Neuronal stem cell (in vitro differentiated cells): Measurements from ENCODE around the gene TTF2.
"Not testable (repeated sequence)": the region's sequence is repeated elsewhere in the genome, so short reads cannot be mapped to it uniquely, and the experiment has no call there.

Experiments
- DNase-seq: peaks from one replicate; pipeline ENCODE4 v3.0.0-alpha.2; 2013; ENCODE audit warnings: low spot score
- H2AFZ ChIP-seq: one replicate; pipeline ENCODE4 v1.6.1; 2013; ENCODE audit warnings: mild to moderate bottlenecking, low read length, inconsistent platforms
- H2AK5ac ChIP-seq: 2 replicates; pipeline ENCODE4 v1.6.1; 2013; ENCODE audit warnings: low read depth, mild to moderate bottlenecking, inconsistent platforms, low read length, moderate library complexity, mixed read lengths
- H2BK120ac ChIP-seq: 2 replicates; pipeline ENCODE4 v1.6.1; 2013; ENCODE audit warnings: low read depth, mild to moderate bottlenecking, inconsistent platforms, low read length, moderate library complexity, mixed read lengths
- H2BK12ac ChIP-seq: one replicate; pipeline ENCODE4 v1.6.1; 2013; ENCODE audit warnings: low read length, inconsistent platforms
- H2BK15ac ChIP-seq: 2 replicates; pipeline ENCODE4 v1.6.1; 2013; ENCODE audit warnings: mild to moderate bottlenecking, low read length, inconsistent platforms, mixed read lengths
- H2BK5ac ChIP-seq: one replicate; pipeline ENCODE4 v1.6.1; 2013; ENCODE audit warnings: inconsistent platforms, mild to moderate bottlenecking, low read length, moderate library complexity
- H3K14ac ChIP-seq: one replicate; pipeline ENCODE4 v1.6.1; 2013; ENCODE audit warnings: low read length, inconsistent platforms
- H3K18ac ChIP-seq: 2 replicates; pipeline ENCODE4 v1.6.1; 2013; ENCODE audit warnings: low read length, inconsistent platforms
- H3K23ac ChIP-seq: 2 replicates; pipeline ENCODE4 v1.6.1; 2013; ENCODE audit warnings: low read depth, mild to moderate bottlenecking, mixed read lengths, low read length, inconsistent platforms; ENCODE audit not compliant: poor library complexity
- H3K27ac ChIP-seq: replicated peaks from 3 replicates; pipeline ENCODE4 v1.5.1; 2013; ENCODE audit warnings: low read length, inconsistent platforms
- H3K27me3 ChIP-seq, 3 experiments: 2 replicates each; pipeline ENCODE4 v1.6.1; 2013; ENCODE audit warnings: low read length in 3 of 3, mild to moderate bottlenecking in 2 of 3, inconsistent platforms in 1 of 3, low read depth in 1 of 3, mixed read lengths in 1 of 3, moderate library complexity in 1 of 3; ENCODE audit not compliant: control insufficient read depth in 3 of 3, insufficient read depth in 3 of 3
- H3K36me3 ChIP-seq, 2 donors: replicated peaks in 1 of 2; 2 replicates each; pipeline ENCODE4 v1.6.1; 2013; ENCODE audit warnings: low read length in 2 of 2; ENCODE audit not compliant: control insufficient read depth in 2 of 2, insufficient read depth in 2 of 2
- H3K4ac ChIP-seq: 2 replicates; pipeline ENCODE4 v1.6.1; 2013; ENCODE audit warnings: inconsistent platforms, mild to moderate bottlenecking, low read length, moderate library complexity
- H3K4me1 ChIP-seq, 2 donors: 1 replicate in 1 of 2; 2 replicates in 1 of 2; pipeline ENCODE4 v1.6.1; 2013; ENCODE audit warnings: low read length in 2 of 2, low read depth in 1 of 2; ENCODE audit not compliant: control insufficient read depth in 2 of 2, insufficient read depth in 1 of 2
- H3K4me2 ChIP-seq: one replicate; pipeline ENCODE4 v1.6.1; 2013; ENCODE audit warnings: mild to moderate bottlenecking, low read length, inconsistent platforms; ENCODE audit not compliant: insufficient read depth, poor library complexity, severe bottlenecking
- H3K4me3 ChIP-seq, 2 donors: 2 replicates each; pipeline ENCODE4 v1.5.1; 2013; ENCODE audit warnings: low read length in 2 of 2, mild to moderate bottlenecking in 2 of 2, inconsistent platforms in 1 of 2, moderate library complexity in 1 of 2
- H3K79me1 ChIP-seq: one replicate; pipeline ENCODE4 v1.6.1; 2013; ENCODE audit warnings: low read depth, mild to moderate bottlenecking, inconsistent platforms, low read length, moderate library complexity
- H3K9ac ChIP-seq: one replicate; pipeline ENCODE4 v1.6.1; 2013; ENCODE audit warnings: mild to moderate bottlenecking, low read depth, low read length, inconsistent platforms; ENCODE audit not compliant: poor library complexity
- H3K9me3 ChIP-seq, 2 donors: replicated peaks in 1 of 2; 2 replicates each; pipeline versions ENCODE3 to v1.6.1; 2013; ENCODE audit warnings: low read length in 2 of 2, mild to moderate bottlenecking in 2 of 2, inconsistent platforms in 1 of 2, low read depth in 1 of 2, mixed read lengths in 1 of 2, moderate library complexity in 1 of 2; ENCODE audit not compliant: control insufficient read depth in 2 of 2, insufficient read depth in 1 of 2
- H4K8ac ChIP-seq: one replicate; pipeline ENCODE4 v1.6.1; 2013; ENCODE audit warnings: low read depth, mild to moderate bottlenecking, inconsistent platforms, low read length, moderate library complexity
- H4K91ac ChIP-seq: one replicate; pipeline ENCODE4 v1.6.1; 2013; ENCODE audit warnings: low read length, low read depth, mild to moderate bottlenecking, inconsistent platforms; ENCODE audit not compliant: poor library complexity
- WGBS, 2 donors: extraction: QIAGEN DNeasy Blood & Tissue Kit; methylation state at CpG; one replicate each; pipeline ENCODE4 v1.1.7; 2013; ENCODE audit warnings: missing lambda C conversion rate in 2 of 2, mixed read lengths in 1 of 2; ENCODE audit not compliant: insufficient read length in 2 of 2, insufficient replicate concordance in 1 of 2; ENCODE audit errors: extremely low coverage in 2 of 2; 5-methylcytosine and 5-hydroxymethylcytosine counted together

TTF2 gene

GRCh38 chr1:117098287-117098890 lies 38.3 kb downstream of the TTF2 start:
- no CpG with 5 or more reads among the region's 4 CpGs for WGBS, 2 donors
- H3K36me3 ChIP-seq: peaks cover 19 to 99% of the 10 kb centered on the region in 2 donors
- H2BK15ac ChIP-seq: no peak overlapping the region

GRCh38 chr1:117101334-117101733 lies 41.2 kb downstream of the TTF2 start:
- Histone ChIP-seq H2BK5ac (no peak overlapping the region), H3K23ac (no peak overlapping the region), H3K4me1 (peaks cover 6 to 7% of the 10 kb centered on the region in 2 donors), H2BK12ac (no peak overlapping the region), H3K27me3 (no peaks in the 10 kb centered on the region), H2BK15ac (no peak overlapping the region), H3K4me2 (no peak overlapping the region), H4K91ac (no peak overlapping the region), H3K9ac (no peak overlapping the region), H3K79me1 (no peaks in the 10 kb centered on the region), H3K14ac (no peak overlapping the region), H3K36me3 (peaks cover 17 to 96% of the 10 kb centered on the region in 2 donors), H3K9me3 (no peaks in the 10 kb centered on the region), H4K8ac (no peak overlapping the region), H3K4ac (no peak overlapping the region), H3K18ac (no peak overlapping the region), H2AFZ (no peak overlapping the region), H2AK5ac (no peak overlapping the region), H3K27ac (no peak overlapping the region), H2BK120ac (no peak overlapping the region), H3K4me3 (no peak overlapping the region)
- DNase-seq: no peak
- WGBS, 2 donors: no CpG with 5 or more reads among the region's 1 CpG

More at GRCh38 chr1:117098287-117098890, 38.3 kb downstream of the TTF2 start:
- Histone ChIP-seq H3K9me3 (no peaks in the 10 kb centered on the region), H2BK5ac (no peak overlapping the region), H4K8ac (no peak overlapping the region), H3K79me1 (no peaks in the 10 kb centered on the region), H3K27me3 (no peaks in the 10 kb centered on the region), H3K27ac (no peak overlapping the region), H3K14ac (no peak overlapping the region), H3K23ac (no peak overlapping the region), H4K91ac (no peak overlapping the region), H2BK120ac (no peak overlapping the region), H2AFZ (no peak overlapping the region), H3K4me2 (no peak overlapping the region), H3K9ac (no peak overlapping the region), H3K4me1 (peaks cover 13 to 16% of the 10 kb centered on the region in 2 donors), H2BK12ac (no peak overlapping the region), H3K18ac (no peak overlapping the region), H3K4me3 (no peak overlapping the region), H2AK5ac (no peak overlapping the region), H3K4ac (no peak overlapping the region)
- no peak for DNase-seq

GRCh38 chr1:117101858-117102257 lies 41.7 kb downstream of the TTF2 start:
- not testable (repeated sequence) for H3K9ac ChIP-seq, H2AFZ ChIP-seq, H3K18ac ChIP-seq, H3K4me1 ChIP-seq, H4K8ac ChIP-seq, H3K23ac ChIP-seq, H2BK15ac ChIP-seq, H3K27ac ChIP-seq, H3K4me2 ChIP-seq, H4K91ac ChIP-seq, H2BK5ac ChIP-seq, H3K79me1 ChIP-seq, H2BK12ac ChIP-seq, H3K4ac ChIP-seq, DNase-seq, H2BK120ac ChIP-seq, H3K4me3 ChIP-seq, H2AK5ac ChIP-seq, H3K14ac ChIP-seq, H3K27me3 ChIP-seq, H3K9me3 ChIP-seq
- peaks cover 21 to 96% of the 10 kb centered on the region in 2 donors for H3K36me3 ChIP-seq
- whole genome bisulfite sequencing, 2 donors: no CpG with 5 or more reads among the region's 3 CpGs

GRCh38 chr1:117104986-117105385 lies 44.9 kb downstream of the TTF2 start:
- no peaks in the 10 kb centered on the region for H3K4me1 ChIP-seq
- no peak overlapping the region for H3K27ac ChIP-seq
- H3K23ac ChIP-seq: no peak overlapping the region
- H2AK5ac ChIP-seq: no peak overlapping the region
- no peak overlapping the region for H2BK15ac ChIP-seq
- H3K4me2 ChIP-seq: no peak overlapping the region
- H3K4ac ChIP-seq: no peak overlapping the region
- H2BK12ac ChIP-seq: no peak overlapping the region
- no peak overlapping the region for H3K14ac ChIP-seq
- H3K9me3 ChIP-seq: no peaks in the 10 kb centered on the region
- no peak overlapping the region for H4K8ac ChIP-seq
- WGBS, 2 donors: no CpG with 5 or more reads among the region's 3 CpGs
- H3K9ac ChIP-seq: no peak overlapping the region
- H2BK5ac ChIP-seq: no peak overlapping the region
- H3K4me3 ChIP-seq: no peak overlapping the region
- H3K36me3 ChIP-seq: peaks cover 22 to 92% of the 10 kb centered on the region in 2 donors
- DNase-seq: no peak
- no peaks in the 10 kb centered on the region for H3K27me3 ChIP-seq
- no peak overlapping the region for H2AFZ ChIP-seq
- H4K91ac ChIP-seq: no peak overlapping the region
- H2BK120ac ChIP-seq: no peak overlapping the region
- H3K79me1 ChIP-seq: no peaks in the 10 kb centered on the region
- H3K18ac ChIP-seq: no peak overlapping the region
